Neutrophil (primary cell): ENCODE measurements around the gene INPP5B.

Experiments used
- H3K27ac ChIP-seq: fragments of 200-600 bp; sonication (generic); 2 replicates; pipeline ENCODE4 v1.5.1; 2016; ENCODE audit warnings: mild to moderate bottlenecking, moderate library complexity
- H3K27me3 ChIP-seq: fragments of 200-600 bp; sonication (generic); 2 replicates; pipeline ENCODE4 v1.6.0; 2016; ENCODE audit warnings: mild to moderate bottlenecking
- H3K36me3 ChIP-seq: fragments of 200-600 bp; sonication (generic); 2 replicates; pipeline ENCODE4 v1.5.1; 2017
- H3K4me1 ChIP-seq, 2 experiments: fragments of 200-600 bp in 1 of 2; sonication (generic) in 1 of 2; 1 replicate in 1 of 2; 2 replicates in 1 of 2; pipeline versions ENCODE4 v1.5.1 to v1.6.1; 2013 to 2016; ENCODE audit warnings: low read depth in 1 of 2, low read length in 1 of 2, mild to moderate bottlenecking in 1 of 2, moderate library complexity in 1 of 2; ENCODE audit not compliant: control insufficient read depth in 1 of 2, insufficient read depth in 1 of 2
- H3K4me3 ChIP-seq, 2 experiments: fragments of 200-600 bp in 1 of 2; sonication (generic) in 1 of 2; 1 replicate in 1 of 2; 2 replicates in 1 of 2; pipeline ENCODE4 v1.5.1; 2013 to 2016; ENCODE audit warnings: low read depth in 1 of 2, low read length in 1 of 2, mild to moderate bottlenecking in 1 of 2, moderate library complexity in 1 of 2
- H3K9me3 ChIP-seq: fragments of 200-600 bp; sonication (generic); 2 replicates; pipeline ENCODE4 v1.5.1; 2016
- CTCF ChIP-seq: fragments of 200-600 bp; sonication (generic); IDR thresholded peaks from 2 replicates; pipeline ENCODE4 v1.5.1; 2016; ENCODE audit warnings: antibody characterized with exemption

Gene INPP5B

GRCh38 chr1:37925316-37925715 lies 21.5 kb downstream of the INPP5B start:
- no peak for TF ChIP-seq CTCF
- no peaks in the 10 kb centered on the region for H3K36me3 ChIP-seq
- H3K9me3 ChIP-seq = no peaks in the 10 kb centered on the region
- H3K27ac ChIP-seq = peak overlapping the region; percentile 0
- no peaks in the 10 kb centered on the region for H3K27me3 ChIP-seq
- peaks cover 16 to 25% of the 10 kb centered on the region in 2 experiments for H3K4me1 ChIP-seq
- no peak overlapping the region for H3K4me3 ChIP-seq

- no peaks in the 10 kb centered on the region for H3K36me3 ChIP-seq
- no peak for TF ChIP-seq CTCF
- peak overlapping the region; percentile 84 for H3K27ac ChIP-seq
- H3K9me3 ChIP-seq = no peaks in the 10 kb centered on the region
- no peaks in the 10 kb centered on the region for H3K27me3 ChIP-seq
- no peak overlapping the region for H3K4me3 ChIP-seq
- peaks cover 17 to 24% of the 10 kb centered on the region in 2 experiments for H3K4me1 ChIP-seq
These were observed 23.3 kb downstream of the INPP5B start for GRCh38 chr1:37923551-37923889.

- H3K9me3 ChIP-seq = no peaks in the 10 kb centered on the region
- H3K4me3 ChIP-seq = peak overlapping the region in 1 of 2 experiments; percentile 32
- H3K27me3 ChIP-seq = no peaks in the 10 kb centered on the region
- H3K36me3 ChIP-seq = no peaks in the 10 kb centered on the region
- peak; percentile 56 for TF ChIP-seq CTCF
- peaks cover 20 to 29% of the 10 kb centered on the region in 2 experiments for H3K4me1 ChIP-seq
- peak overlapping the region; percentile 84 for H3K27ac ChIP-seq
These were observed 23.9 kb downstream of the INPP5B start for GRCh38 chr1:37922767-37923550.

- no peak overlapping the region for H3K4me3 ChIP-seq
- no peaks in the 10 kb centered on the region for H3K9me3 ChIP-seq
- H3K4me1 ChIP-seq = peaks cover 20 to 32% of the 10 kb centered on the region in 2 experiments
- no peaks in the 10 kb centered on the region for H3K27me3 ChIP-seq
- no peaks in the 10 kb centered on the region for H3K36me3 ChIP-seq
- peak; percentile 23 for TF ChIP-seq CTCF
- H3K27ac ChIP-seq = peak overlapping the region; percentile 40
These were observed 27.6 kb downstream of the INPP5B start for GRCh38 chr1:37919277-37919676.

GRCh38 chr1:37915476-37916093 lies 31.3 kb downstream of the INPP5B start:
- Histone ChIP-seq H3K36me3 (no peaks in the 10 kb centered on the region), H3K4me1 (peaks cover 9 to 15% of the 10 kb centered on the region in 2 experiments), H3K27me3 (no peaks in the 10 kb centered on the region), H3K4me3 (no peak overlapping the region), H3K9me3 (no peaks in the 10 kb centered on the region), H3K27ac (no peak overlapping the region)
- no peak for TF ChIP-seq CTCF
